HepG2 (cell line): Measurements from ENCODE around the gene PIH1D2. TPM values are rescaled to one million over a fixed set of nuclear protein-coding genes. Genes with fewer than 3 reads are reported as not detected.

Source experiments
- CCAR2 ChIP-seq: fragments of 200-400 bp; formaldehyde crosslinking; optimal IDR thresholded peaks from 2 replicates; pipeline ENCODE3; 2018; ENCODE audit warnings: low read depth, mild to moderate bottlenecking, low read length, moderate library complexity
- FLYWCH1 ChIP-seq: sonication (generic); formaldehyde crosslinking; IDR thresholded peaks from 2 replicates; pipeline ENCODE4 v1.8.1; 2023; ENCODE audit warnings: mild to moderate bottlenecking, missing genetic modification reagents
- GATAD1 ChIP-seq: IDR thresholded peaks from 2 replicates; pipeline ENCODE4 v1.6.1; 2016; ENCODE audit warnings: missing genetic modification reagents, missing compliant biosample characterization
- GATAD2A ChIP-seq: IDR thresholded peaks from 2 replicates; pipeline ENCODE4 v1.6.1; 2016
- GTF3A ChIP-seq: sonication (generic); formaldehyde crosslinking; conservative IDR thresholded peaks from 2 replicates; pipeline ENCODE4 v1.4.0; 2020; ENCODE audit warnings: mild to moderate bottlenecking, missing genetic modification reagents
- HMG20B ChIP-seq: conservative IDR thresholded peaks from 2 replicates; pipeline ENCODE4 v1.6.1; 2016; ENCODE audit warnings: missing genetic modification reagents, missing compliant biosample characterization
- HOXA5 ChIP-seq: sonication (generic); formaldehyde crosslinking; IDR thresholded peaks from 2 replicates; pipeline ENCODE4 v1.4.0; 2020; ENCODE audit warnings: missing genetic modification reagents
- JUND ChIP-seq: sonication (generic); formaldehyde crosslinking; IDR thresholded peaks from 2 replicates; pipeline ENCODE4 v1.8.0; 2022; ENCODE audit warnings: mild to moderate bottlenecking, missing genetic modification reagents
- MAFG ChIP-seq: sonication (generic); formaldehyde crosslinking; IDR thresholded peaks from 2 replicates; pipeline ENCODE4 v1.5.1; 2020; ENCODE audit warnings: mild to moderate bottlenecking, missing genetic modification reagents
- MBNL3 ChIP-seq: fragments of 250-450 bp; sonication (Bioruptor Pico); conservative IDR thresholded peaks from 2 replicates; pipeline ENCODE4 v1.8.0; 2022; ENCODE audit warnings: mild to moderate bottlenecking, inconsistent platforms
- NONO ChIP-seq, 2 experiments: fragments of 450-650 bp in 1 of 2; sonication (generic) in 1 of 2; formaldehyde crosslinking in 1 of 2; IDR thresholded peaks in 1 of 2; conservative IDR thresholded peaks in 1 of 2; 2 replicates each; pipeline versions ENCODE4 v1.6.1 to v1.8.0; 2017 to 2022; ENCODE audit warnings: mild to moderate bottlenecking in 1 of 2, missing genetic modification reagents in 1 of 2, moderate library complexity in 1 of 2
- RELA ChIP-seq: sonication (generic); formaldehyde crosslinking; IDR thresholded peaks from 2 replicates; pipeline ENCODE4 v1.4.0; 2020; ENCODE audit warnings: missing genetic modification reagents
- SAP130 ChIP-seq: IDR thresholded peaks from 2 replicates; pipeline ENCODE4 v1.6.1; 2016; ENCODE audit warnings: low read depth
- SIN3A ChIP-seq: IDR thresholded peaks from 2 replicates; pipeline ENCODE4 v1.6.1; 2011; ENCODE audit warnings: low read depth, mild to moderate bottlenecking, control low read depth, low read length, borderline replicate concordance
- SOX13 ChIP-seq, 3 experiments: fragments of 450-650 bp in 1 of 3; sonication (generic) in 1 of 3; formaldehyde crosslinking in 1 of 3; IDR thresholded peaks in 2 of 3; conservative IDR thresholded peaks in 1 of 3; 2 replicates each; pipeline versions ENCODE4 v1.5.0 to v1.6.1; 2016 to 2020; ENCODE audit warnings: antibody characterized with exemption in 1 of 3, mild to moderate bottlenecking in 1 of 3, missing compliant biosample characterization in 1 of 3, missing genetic modification reagents in 1 of 3, moderate library complexity in 1 of 3
- TBP ChIP-seq: sonication (generic); formaldehyde crosslinking; IDR thresholded peaks from 2 replicates; pipeline ENCODE4 v1.5.0; 2020; ENCODE audit warnings: missing genetic modification reagents
- ZBTB7B ChIP-seq: sonication (generic); formaldehyde crosslinking; IDR thresholded peaks from 2 replicates; pipeline ENCODE4 v1.4.0; 2020; ENCODE audit warnings: missing genetic modification reagents
- ZBTB8A ChIP-seq: sonication (generic); formaldehyde crosslinking; IDR thresholded peaks from 2 replicates; pipeline ENCODE4 v1.4.0; 2020; ENCODE audit warnings: mild to moderate bottlenecking, low read depth, missing genetic modification reagents, borderline replicate concordance
- ZKSCAN5 ChIP-seq: sonication (generic); formaldehyde crosslinking; IDR thresholded peaks from 2 replicates; pipeline ENCODE4 v1.5.1; 2020; ENCODE audit warnings: mild to moderate bottlenecking, missing genetic modification reagents
- ZNF20 ChIP-seq: sonication (generic); formaldehyde crosslinking; IDR thresholded peaks from 2 replicates; pipeline ENCODE4 v1.4.0; 2020; ENCODE audit warnings: mild to moderate bottlenecking, moderate library complexity, missing genetic modification reagents
- ZNF530 ChIP-seq: sonication (generic); formaldehyde crosslinking; IDR thresholded peaks from 2 replicates; pipeline ENCODE4 v1.5.0; 2020; ENCODE audit warnings: low read depth, mild to moderate bottlenecking, missing genetic modification reagents
- ZNF558 ChIP-seq: sonication (generic); formaldehyde crosslinking; IDR thresholded peaks from 2 replicates; pipeline ENCODE4 v1.9.0; 2022; ENCODE audit warnings: mild to moderate bottlenecking, missing genetic modification reagents, borderline replicate concordance
- ZNF792 ChIP-seq: IDR thresholded peaks from 2 replicates; pipeline ENCODE4 v1.6.1; 2016
- ZSCAN30 ChIP-seq: sonication (generic); formaldehyde crosslinking; IDR thresholded peaks from 2 replicates; pipeline ENCODE4 v1.5.0; 2020; ENCODE audit warnings: mild to moderate bottlenecking, missing genetic modification reagents
- polyA plus RNA-seq, 8 experiments: library from polyadenylated mRNA; depleted of rRNA in 3 of 8; stranded (reverse) in 7 of 8; unstranded in 1 of 8; fragments of >200 nt; fragmentation: Illumina TruSeq in 4 of 8; extraction: Trizol in 4 of 8; gene quantifications; 2 replicates each; pipeline versions ENCODE4 v1.2.1 to v1.2.3, GENCODE V29; 2011 to 2016; ENCODE audit warnings: low read depth in 4 of 8, missing spikeins in 1 of 8, mixed read lengths in 1 of 8; ENCODE audit not compliant: insufficient read depth in 1 of 8
- total RNA-seq, 5 experiments: library from RNA; depleted of rRNA; stranded (reverse); fragments of >200 nt; fragmentation: Illumina TruSeq; extraction: Trizol; gene quantifications; 2 replicates each; pipeline ENCODE4 v1.2.3, GENCODE V29; 2016; ENCODE audit warnings: low read depth in 1 of 5
- TF ChIP-seq, protein P1 (sequence below): sonication (generic); formaldehyde crosslinking; IDR thresholded peaks from 2 replicates; pipeline ENCODE4 v1.5.0; 2020; ENCODE audit warnings: mild to moderate bottlenecking, missing genetic modification reagents
- TF ChIP-seq, protein P2 (sequence below): sonication (generic); formaldehyde crosslinking; IDR thresholded peaks from 2 replicates; pipeline ENCODE4 v1.8.1; 2023; ENCODE audit warnings: mild to moderate bottlenecking, missing genetic modification reagents, borderline replicate concordance
- TF ChIP-seq, protein P3 (sequence below): sonication (generic); formaldehyde crosslinking; IDR thresholded peaks from 2 replicates; pipeline ENCODE4 v1.5.0; 2020; ENCODE audit warnings: missing genetic modification reagents

PIH1D2 gene
- total and polyA plus RNA-seq, 2 of the 13 experiments (the other 11 are each of a cell fraction or from before 2014, with no cell fraction given), result 0.49 to 2.7 TPM

DNA sequence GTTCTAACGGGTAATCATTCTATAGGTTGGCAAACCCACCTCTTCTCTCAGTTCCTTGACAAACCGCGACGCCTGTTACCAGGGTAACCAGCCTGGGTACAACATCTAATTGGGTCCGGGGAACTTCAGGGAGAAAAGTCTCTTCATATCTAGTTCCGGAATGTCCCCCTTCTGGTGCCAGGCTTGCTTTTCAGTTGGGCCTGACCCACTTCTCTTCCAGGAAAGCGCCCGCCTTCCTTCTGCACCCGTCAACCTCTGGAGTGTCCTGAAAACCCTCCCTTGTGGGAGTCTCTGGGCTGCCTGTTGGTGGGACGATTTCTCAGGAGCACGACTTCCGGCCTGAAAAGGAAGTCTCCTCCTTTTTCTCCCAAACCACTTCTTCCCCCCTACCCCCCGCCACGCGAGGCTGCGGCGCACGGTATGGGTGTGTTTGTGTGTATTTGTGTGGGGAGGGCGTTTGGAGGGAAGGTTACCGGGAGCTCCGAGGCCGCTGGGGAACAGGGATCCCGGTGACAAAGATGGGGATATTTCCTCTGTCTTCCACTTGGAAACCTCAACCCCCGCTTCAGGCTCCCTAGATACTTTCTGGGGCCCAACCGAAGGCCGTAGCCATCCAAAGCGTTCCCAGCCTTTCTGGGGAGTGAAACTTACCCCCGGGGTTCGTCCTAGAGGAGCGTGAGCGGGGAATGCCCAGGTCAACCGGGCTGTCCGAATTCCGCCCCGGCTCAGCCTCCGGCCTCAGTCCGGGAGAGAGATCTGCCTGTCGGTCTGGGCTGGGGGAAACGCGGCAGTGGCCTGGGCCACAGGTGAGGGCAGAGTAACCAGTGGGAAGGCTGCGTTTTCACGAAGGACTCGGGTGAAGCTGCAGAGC lies at the start of gene PIH1D2, which contains the start of gene NKAPD1 (continued):
- TF ChIP-seq ZNF558 (CRISPR knock-in tag) (peak; percentile 83; the same call in 1 of the 2 replicates), TBP (CRISPR knock-in tag) (no peak), CCAR2 (peak; percentile 75), JUND (no peak), SAP130 (peak; percentile 86), ZNF792 (CRISPR knock-in tag) (no peak), ZBTB8A (no peak), SOX13 (IDR thresholded peaks at IDR 0.05) (no peak), SOX13 (CRISPR knock-in tag; conservative IDR thresholded peaks at IDR 0.05 in 1 of 2, IDR thresholded peaks at IDR 0.05 in 1 of 2) (0 out of 4 replicates have a peak, but pooled peaks of 1 of the 2 experiments have one; percentile 13), MAFG (no peak), RELA (CRISPR knock-in tag) (no peak), NONO (IDR thresholded peaks at IDR 0.05) (no peak), NONO (CRISPR knock-in tag; conservative IDR thresholded peaks at IDR 0.05) (peak; percentile 71; the same call in 1 of the 2 replicates), HMG20B (no peak), SIN3A (peak; percentile 94), GATAD1 (CRISPR knock-in tag) (peak; percentile 96), GTF3A (CRISPR knock-in tag) (no peak), HOXA5 (CRISPR knock-in tag) (peak; percentile 36; the same call in 1 of the 2 replicates), ZNF20 (CRISPR knock-in tag) (no peak), FLYWCH1 (no peak), ZBTB7B (CRISPR knock-in tag) (peak; percentile 74), ZSCAN30 (CRISPR knock-in tag) (no peak), ZKSCAN5 (CRISPR knock-in tag) (no peak), GATAD2A (CRISPR knock-in tag) (0 out of 2 replicates have a peak, but pooled peaks have one; percentile 27), MBNL3 (CRISPR knock-in tag) (no peak), ZNF530 (CRISPR knock-in tag) (no peak)
- TF ChIP-seq, protein P1, sequence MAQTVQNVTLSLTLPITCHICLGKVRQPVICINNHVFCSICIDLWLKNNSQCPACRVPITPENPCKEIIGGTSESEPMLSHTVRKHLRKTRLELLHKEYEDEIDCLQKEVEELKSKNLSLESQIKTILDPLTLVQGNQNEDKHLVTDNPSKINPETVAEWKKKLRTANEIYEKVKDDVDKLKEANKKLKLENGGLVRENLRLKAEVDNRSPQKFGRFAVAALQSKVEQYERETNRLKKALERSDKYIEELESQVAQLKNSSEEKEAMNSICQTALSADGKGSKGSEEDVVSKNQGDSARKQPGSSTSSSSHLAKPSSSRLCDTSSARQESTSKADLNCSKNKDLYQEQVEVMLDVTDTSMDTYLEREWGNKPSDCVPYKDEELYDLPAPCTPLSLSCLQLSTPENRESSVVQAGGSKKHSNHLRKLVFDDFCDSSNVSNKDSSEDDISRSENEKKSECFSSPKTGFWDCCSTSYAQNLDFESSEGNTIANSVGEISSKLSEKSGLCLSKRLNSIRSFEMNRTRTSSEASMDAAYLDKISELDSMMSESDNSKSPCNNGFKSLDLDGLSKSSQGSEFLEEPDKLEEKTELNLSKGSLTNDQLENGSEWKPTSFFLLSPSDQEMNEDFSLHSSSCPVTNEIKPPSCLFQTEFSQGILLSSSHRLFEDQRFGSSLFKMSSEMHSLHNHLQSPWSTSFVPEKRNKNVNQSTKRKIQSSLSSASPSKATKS, result no peak
- TF ChIP-seq, protein P2, sequence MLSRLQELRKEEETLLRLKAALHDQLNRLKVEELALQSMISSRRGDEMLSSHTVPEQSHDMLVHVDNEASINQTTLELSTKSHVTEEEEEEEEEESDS (CRISPR knock-in tag), result no peak
- TF ChIP-seq, protein P3, sequence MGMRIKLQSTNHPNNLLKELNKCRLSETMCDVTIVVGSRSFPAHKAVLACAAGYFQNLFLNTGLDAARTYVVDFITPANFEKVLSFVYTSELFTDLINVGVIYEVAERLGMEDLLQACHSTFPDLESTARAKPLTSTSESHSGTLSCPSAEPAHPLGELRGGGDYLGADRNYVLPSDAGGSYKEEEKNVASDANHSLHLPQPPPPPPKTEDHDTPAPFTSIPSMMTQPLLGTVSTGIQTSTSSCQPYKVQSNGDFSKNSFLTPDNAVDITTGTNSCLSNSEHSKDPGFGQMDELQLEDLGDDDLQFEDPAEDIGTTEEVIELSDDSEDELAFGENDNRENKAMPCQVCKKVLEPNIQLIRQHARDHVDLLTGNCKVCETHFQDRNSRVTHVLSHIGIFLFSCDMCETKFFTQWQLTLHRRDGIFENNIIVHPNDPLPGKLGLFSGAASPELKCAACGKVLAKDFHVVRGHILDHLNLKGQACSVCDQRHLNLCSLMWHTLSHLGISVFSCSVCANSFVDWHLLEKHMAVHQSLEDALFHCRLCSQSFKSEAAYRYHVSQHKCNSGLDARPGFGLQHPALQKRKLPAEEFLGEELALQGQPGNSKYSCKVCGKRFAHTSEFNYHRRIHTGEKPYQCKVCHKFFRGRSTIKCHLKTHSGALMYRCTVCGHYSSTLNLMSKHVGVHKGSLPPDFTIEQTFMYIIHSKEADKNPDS (CRISPR knock-in tag), result no peak
